Measurements from ENCODE around the gene RNF43.

DNA sequence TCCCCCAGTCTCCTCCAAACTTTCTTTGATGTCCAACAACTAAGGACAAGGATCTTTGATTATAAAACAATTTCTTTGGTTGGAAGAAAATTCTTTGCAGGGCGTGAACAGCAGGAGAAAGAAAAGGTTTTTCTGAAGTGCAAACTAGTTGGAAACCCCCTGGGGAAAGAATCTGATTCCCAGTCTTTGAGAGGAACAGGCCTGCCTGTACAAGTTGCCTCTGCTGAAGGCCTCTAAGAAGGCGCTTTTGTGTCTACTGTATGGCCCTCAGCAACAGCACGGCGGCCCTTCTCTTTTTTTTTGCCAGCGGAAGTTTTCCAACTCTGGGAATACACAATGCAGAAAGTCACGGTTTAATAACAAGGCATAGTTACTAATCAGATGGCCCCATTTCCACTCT lies 14.0 kb downstream of the RNF43 start:
- TF ChIP-seq POLR2A (IDR thresholded peaks at IDR 0.05) (no peak), CTCF (IDR thresholded peaks at IDR 0.05) (no peak)
